ENCODE results near the gene ZNF608.

DNA sequence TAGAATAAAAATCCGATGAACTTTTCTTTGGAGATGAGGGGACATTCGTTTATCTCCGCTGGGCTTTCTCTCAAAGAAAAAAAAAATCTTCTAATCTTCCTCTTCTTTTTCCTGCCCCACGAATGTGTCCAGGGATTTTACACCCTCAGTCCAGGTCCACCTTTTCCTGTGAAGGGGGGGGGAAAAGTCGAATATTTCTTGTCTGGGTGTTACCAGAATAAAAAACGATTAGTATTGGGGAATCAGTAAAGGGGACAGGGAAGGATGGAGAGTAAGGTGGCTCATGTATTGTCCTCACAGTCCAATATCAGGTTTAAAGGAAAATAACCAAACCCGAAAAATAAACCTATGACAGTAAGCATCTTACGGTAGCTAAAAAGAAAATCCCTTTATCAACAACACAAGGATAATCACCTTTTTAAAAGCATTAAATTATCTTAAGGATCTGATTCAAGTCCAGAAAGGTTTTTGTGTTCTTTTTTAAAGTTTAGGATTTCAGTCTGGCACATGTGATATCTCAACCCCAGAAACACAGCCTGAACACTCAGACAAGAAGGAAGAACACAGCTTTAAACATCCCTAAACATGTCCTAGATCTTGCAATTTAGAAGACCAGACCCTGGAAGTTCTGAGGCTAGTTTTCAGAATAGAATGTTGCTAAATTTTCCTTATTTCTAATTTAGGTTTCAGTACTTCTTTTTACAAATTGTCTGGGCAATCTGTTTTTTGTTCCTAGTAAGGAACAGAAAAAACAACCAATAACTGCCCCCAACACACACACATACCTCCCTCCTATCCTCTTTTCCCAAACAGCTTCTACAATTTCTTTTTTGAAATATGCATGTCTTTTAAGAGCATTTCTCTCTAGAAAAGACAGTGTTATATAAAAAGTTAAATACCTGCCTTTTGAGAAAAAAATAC lies 1.2 kb downstream of the ZNF608 start:
- TF ChIP-seq POLR2AphosphoS5 (IDR thresholded peaks at IDR 0.05): no peak
- TF ChIP-seq, protein P1, sequence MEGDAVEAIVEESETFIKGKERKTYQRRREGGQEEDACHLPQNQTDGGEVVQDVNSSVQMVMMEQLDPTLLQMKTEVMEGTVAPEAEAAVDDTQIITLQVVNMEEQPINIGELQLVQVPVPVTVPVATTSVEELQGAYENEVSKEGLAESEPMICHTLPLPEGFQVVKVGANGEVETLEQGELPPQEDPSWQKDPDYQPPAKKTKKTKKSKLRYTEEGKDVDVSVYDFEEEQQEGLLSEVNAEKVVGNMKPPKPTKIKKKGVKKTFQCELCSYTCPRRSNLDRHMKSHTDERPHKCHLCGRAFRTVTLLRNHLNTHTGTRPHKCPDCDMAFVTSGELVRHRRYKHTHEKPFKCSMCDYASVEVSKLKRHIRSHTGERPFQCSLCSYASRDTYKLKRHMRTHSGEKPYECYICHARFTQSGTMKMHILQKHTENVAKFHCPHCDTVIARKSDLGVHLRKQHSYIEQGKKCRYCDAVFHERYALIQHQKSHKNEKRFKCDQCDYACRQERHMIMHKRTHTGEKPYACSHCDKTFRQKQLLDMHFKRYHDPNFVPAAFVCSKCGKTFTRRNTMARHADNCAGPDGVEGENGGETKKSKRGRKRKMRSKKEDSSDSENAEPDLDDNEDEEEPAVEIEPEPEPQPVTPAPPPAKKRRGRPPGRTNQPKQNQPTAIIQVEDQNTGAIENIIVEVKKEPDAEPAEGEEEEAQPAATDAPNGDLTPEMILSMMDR (IDR thresholded peaks at IDR 0.05): no peak

All from gastroesophageal sphincter (tissue), 3 donors.